ENCODE measurements around the gene FAT1.
"Not testable (repeated sequence)": the region's sequence is repeated elsewhere in the genome, so short reads cannot be mapped to it uniquely, and the experiment has no call there.

The FAT1 gene

DNA sequence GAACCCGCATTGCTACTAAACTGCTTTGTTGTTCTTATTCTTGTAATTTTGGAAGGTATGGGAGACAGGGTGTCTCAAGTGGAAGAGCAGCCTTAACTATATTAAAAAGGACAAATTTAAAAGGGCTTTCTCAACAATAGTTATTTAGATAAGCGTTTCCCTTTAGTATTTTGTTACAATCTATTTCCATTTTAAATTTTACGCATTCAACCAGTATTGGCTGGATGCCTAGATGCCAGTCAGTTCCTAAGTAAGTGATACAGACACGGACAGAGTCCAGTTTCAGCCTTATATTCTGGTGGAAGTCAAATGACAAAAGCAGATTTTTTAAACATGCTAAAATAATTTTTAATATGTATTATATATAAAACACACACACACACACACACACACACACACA lies 28.3 kb downstream of the FAT1 start:
- peak; percentile 61 for DNase-seq

DNA sequence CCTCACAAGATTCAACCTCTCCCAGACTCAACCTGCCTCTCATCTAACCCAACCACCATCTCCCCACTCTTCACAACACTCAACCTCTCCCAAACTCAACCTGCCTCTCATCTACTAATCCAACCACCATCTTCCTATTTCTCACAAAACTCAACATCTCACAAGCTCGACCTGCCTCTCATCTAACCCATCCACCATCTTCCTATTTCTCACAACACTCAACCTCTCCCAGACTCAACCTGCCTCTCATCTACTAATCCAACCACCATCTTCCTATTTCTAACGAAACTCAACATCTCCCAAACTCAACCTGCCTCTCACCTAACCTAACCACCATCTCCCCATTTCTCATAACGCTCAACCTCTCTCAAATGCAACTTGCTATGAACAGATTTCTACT lies 29.8 kb downstream of the FAT1 start:
- no peak for DNase-seq

DNA sequence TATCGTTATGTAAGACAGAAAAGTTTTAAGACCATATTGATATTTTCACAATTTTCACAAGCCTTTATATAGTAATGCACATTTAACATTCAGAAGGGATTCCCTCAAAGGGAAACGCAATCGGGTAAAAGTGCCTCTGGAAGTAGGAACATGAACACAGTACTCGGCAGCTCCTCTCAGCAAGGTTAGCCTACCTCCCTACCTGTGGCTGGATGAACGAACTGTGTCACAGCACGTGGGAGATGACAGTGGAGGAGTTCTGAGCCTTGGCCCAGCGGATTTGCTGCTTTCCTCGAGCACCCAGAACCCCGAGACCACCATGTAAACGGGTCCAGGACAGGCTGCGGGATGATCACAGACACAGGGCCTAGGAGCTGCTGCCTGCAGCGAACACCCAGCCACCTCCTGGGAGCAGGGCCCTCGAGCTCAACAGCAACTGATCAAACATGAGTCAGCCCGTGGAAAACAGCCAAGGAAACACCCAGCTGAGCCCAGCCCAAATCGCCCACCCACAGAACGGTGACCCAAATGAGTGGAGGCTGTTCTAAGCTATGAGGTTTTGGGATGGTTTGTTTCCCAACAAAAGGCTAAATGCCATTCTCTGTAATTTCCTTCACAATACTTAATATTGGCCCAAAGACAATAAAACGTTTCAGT lies 30.4 kb downstream of the FAT1 start:
- peak; percentile 66 for DNase-seq

DNA sequence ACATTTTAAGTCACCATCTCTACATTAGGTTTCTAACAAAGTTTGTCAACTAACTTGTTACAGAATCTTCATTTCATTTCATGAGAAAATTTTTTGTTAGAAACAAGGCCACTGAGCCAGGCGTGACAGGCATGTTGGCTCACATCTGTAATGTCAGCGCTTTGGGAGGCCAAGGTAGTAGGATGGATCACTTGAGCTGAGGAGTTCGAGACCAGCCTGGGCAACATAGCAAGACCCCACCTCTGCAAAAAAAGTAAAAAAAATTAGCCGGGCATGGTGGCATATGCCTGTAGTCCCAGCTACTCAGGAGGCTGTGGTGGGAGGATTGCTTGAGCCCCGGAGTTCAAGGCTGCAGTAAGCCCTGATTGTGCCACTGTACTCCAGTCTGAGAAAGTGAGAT lies 32.3 kb downstream of the FAT1 start:
- DNase-seq: no peak

- DNase-seq: peak; percentile 40
These were observed 34.2 kb downstream of the FAT1 start for GRCh38 chr4:186689476-186689875.

DNA sequence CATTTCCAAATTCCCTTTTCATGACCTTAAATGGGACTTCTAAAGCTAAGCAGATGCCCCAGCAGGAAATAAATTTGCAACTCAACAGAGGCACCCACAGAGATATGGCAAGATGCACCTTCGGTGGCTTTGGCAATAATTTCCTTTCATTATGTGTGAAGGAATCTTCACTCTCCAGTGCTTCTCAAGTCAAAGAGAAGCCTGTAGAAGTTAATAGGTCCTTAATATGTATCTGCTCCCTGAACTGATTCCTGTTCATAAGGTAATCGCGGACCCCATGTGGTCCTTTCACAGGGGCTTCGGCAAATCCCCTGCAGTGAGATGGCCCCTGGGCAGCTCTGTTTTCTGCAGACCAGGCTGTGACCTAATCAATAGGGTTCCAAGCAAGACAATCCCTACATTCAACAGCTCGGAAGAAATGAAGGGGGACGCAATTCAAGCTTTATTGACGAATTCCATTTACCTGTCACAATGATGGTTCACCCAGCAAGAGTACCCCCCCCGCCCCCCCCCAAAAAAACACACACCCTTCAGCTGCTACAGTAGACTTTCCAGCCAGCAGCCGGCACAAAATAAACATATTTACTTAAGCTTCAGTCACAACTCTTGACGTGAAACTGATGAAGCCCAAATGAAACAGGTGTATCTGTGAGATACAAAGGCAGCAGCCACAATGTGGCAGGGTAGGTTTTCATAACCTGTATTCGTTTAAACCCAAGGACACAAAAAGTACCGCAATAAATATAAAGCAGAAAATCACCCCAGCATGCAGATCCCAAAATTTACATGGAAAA lies 35.3 kb downstream of the FAT1 start:
- peak; percentile 78 for DNase-seq

DNA sequence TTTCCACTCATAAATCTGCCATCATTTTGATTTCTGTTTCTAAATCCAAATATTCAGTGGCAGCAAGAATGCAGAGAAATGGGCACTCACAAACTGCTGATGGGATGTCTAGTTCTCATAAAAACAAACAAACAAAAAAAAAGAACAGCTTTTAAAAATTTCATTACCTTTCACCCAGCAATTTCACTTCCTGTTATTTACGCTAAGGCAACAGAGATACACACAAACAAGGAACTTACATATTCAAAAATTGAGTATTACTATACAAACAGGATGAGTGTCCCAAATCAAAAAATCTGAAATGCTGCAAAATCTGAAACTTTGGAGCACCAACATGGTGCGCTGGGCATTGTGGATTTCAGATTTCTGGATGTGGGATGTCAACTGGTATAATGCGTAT lies 36.4 kb downstream of the FAT1 start:
- DNase-seq: no peak

GRCh38 chr4:186685767-186686183 lies 37.9 kb downstream of the FAT1 start:
- DNase-seq: no peak

GRCh38 chr4:186684889-186685309 lies 38.8 kb downstream of the FAT1 start:
- DNase-seq: no peak

- DNase-seq: no peak
These were observed 39.4 kb downstream of the FAT1 start for GRCh38 chr4:186684220-186684619.

GRCh38 chr4:186680641-186681040 lies 43.0 kb downstream of the FAT1 start:
- no peak for DNase-seq

DNA sequence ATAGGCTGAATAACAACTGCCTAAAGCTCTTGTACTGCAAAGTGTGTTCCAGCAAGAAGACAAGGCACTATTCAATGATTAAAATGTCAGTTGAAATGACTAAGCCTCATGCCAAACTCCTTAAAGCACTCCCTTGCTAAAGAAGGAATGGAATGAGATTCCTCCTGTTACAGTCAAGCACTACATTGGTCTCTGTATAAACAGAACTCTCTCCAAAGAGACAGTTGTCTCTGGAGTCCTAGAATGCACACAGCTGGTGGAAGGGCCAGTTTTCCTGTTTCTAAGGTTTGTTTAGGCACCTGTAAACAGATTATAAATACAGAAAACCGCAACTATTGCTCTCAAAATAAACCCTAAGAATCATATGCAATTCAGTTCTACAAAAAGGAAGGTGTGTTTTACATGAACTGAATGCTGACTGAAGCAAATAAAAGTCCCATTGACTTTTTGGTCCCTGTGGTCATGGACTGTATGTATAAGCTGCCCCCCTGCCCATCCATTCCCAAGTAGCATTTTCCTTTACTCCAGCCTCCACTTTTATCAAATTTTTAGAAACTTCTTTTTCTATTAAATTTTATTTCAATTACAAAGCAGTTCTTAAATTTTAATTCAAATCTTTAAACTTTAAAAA lies 47.0 kb downstream of the FAT1 start:
- DNase-seq: no peak

- DNase-seq: no peak
These were observed 53.9 kb downstream of the FAT1 start for GRCh38 chr4:186669735-186670134.

- DNase-seq: no peak
These were observed 54.4 kb downstream of the FAT1 start for GRCh38 chr4:186669159-186669731.

- DNase-seq: no peak
These were observed 56.9 kb downstream of the FAT1 start for GRCh38 chr4:186666750-186667149.

DNA sequence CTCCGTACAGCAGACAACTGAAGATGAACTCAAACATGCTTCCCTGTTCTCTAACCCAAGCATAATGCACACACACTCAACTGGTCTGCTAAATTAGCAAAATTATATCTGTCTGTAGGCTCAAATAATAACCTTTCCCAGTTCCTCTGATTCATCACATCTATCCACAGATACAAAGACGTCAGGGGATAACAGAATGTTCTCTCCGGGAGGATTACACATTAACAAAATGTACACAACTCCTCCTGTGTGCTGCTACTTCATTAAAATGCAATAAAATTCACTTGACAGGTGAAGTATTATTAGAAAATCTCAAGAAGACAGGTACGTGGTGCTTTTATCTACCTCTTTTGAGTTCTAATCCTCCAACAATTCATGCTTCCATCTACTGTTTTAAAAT lies 57.4 kb downstream of the FAT1 start:
- no peak for DNase-seq

DNA sequence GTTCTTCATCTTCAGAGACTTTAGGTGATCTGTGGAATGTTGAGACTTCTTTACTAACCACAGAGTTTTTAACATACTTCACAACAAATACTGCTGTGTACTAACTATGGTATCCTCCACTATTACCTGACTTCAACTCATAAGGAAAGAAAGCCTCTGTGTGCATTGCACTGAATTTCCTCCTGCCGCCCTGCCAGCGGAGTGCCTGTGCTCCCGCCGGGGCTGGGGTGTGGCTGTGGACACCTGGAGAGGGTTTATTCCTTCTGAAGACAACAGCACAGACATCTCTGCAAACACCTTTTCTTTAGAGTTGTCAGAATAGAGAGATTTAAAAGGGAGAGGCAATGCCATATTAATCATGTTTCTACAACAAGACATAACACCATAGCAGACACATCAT lies 63.3 kb downstream of the FAT1 start:
- DNase-seq: no peak

DNA sequence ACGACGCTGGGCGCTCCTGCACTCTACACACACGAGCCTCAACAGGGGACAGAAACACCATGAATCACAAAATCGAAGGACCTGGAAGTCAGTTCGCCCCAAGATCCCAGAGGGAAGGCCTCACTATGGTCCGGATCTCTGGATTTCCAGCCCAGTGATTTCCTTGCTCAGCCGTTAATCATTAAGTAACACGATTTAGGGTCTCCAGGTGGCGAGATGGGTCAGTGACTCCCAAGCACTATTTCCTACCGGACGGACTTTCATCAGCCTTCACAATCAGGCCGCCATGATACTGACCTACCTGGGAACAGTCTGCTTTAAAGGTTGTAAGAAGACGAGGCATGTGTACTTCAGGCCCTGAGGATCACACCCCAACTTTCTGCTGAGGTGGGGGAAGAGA lies 63.7 kb downstream of the FAT1 start:
- DNase-seq: no peak

DNA sequence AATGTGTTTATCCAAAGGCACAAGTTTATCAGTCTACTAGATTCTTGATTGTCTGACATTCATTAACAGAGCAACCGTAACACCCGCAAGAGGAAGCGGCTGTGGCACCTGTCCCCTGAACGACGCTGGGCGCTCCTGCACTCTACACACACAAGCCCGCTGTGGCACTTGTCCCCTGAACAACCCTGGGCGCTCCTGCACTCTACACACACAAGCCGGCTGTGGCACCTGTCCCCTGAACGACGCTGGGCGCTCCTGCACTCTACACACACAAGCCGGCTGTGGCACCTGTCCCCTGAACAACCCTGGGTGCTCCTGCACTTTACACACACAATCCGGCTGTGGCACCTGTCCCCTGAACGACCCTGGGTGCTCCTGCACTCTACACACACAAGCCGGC lies 64.2 kb downstream of the FAT1 start:
- not testable (repeated sequence) for DNase-seq

DNA sequence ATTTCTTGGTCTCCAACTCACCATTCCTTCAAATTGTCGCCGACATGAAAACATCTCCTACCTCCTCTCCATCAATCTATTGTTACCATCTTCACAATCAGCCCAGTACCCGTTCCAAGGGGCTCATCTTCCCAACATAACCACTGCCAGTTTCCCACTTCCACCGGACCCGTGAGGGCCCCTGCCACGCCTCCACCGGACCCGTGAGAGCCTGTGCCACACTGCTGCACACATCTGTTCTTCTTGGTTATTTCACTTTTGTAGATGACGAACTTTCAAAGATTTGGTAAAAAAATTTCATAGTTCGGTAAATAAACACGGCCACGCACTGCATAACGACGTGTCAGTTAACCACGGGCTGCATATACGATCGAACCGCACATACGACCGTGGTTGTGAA lies 65.0 kb downstream of the FAT1 start:
- no peak for DNase-seq

DNA sequence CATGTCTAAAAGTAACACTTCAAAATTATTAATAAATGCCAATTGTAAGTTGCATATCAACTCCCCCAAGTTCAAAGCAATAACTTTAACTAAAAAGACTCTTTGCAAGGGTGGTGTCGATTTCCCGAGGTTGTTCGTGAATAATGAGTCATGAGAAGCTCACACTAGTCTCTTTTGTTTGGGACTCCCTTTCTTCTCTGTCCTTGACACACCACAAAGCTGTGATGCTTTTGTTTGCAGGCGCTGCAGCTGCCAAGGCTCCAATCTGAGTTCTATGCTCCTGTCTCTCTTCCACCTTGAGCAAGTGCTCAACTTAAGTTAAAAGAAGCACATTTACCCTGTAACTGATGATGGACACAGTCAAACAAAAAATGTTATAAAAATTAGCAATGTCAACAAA lies 65.9 kb downstream of the FAT1 start:
- DNase-seq: peak; percentile 45

DNA sequence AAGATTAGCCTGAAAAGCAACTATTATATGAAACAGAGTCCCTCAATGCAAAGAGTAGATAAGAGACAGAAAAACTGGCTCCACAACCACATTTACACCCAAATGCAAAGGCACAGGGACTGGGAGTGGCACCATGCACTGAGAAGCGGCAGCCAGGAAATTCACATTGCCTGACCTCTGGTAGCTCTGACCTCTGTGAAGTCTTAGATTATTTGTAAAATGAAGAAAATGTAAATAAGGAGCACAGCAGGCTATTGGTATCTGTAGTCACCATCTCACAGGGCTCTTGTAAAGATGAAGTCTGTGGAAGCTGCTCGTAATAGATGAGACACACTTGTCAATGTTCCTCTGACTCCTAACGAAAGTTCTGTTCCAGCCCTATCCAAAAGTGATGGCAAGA lies 69.7 kb downstream of the FAT1 start:
- DNase-seq: no peak

- peak; percentile 90 for DNase-seq
These were observed 72.0 kb downstream of the FAT1 start for GRCh38 chr4:186651624-186652023.

DNA sequence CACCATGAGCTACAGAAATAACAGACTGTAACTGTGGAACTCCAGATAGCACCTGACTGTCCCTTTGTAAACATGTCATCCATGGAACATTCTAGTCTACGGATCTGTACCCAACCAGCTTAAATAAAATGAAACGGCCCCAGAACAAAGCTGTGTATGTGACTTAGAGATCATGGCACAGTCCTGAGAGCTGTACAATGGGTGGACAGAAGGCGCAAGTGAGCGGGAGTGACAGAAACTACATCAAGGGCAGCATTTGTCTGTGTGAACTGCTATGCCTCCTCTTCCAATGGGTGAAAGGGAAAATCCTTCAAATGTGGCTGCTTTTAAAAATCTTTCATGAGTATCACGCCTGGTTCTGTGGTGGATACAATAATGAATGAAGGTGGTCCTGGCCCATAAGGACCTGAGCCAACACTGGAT lies 72.5 kb downstream of the FAT1 start:
- DNase-seq: peak; percentile 30

Data from NCI-H345 (cell line).